Neural cell (in vitro differentiated cells): Measurements from ENCODE around the gene WDR4. TPM values are rescaled to one million over a fixed set of nuclear protein-coding genes. Genes with fewer than 3 reads are reported as not detected.

ENCODE experiments used
- H2AFZ ChIP-seq: fragments of 200-600, 300-800 bp; sonication (generic), shearing (Covaris generic); 2 replicates; pipeline ENCODE4 v1.6.0; 2014; ENCODE audit warnings: low read depth, mild to moderate bottlenecking, antibody characterized with exemption, low read length, moderate library complexity
- H3F3A ChIP-seq: fragments of 200-600 bp; shearing (Covaris generic); 2 replicates; pipeline ENCODE4 v1.6.1; 2016; ENCODE audit warnings: mild to moderate bottlenecking, moderate library complexity, mixed read lengths, antibody characterized with exemption, low read length; ENCODE audit not compliant: insufficient read depth, poor library complexity, severe bottlenecking
- H3K27ac ChIP-seq: fragments of 200-600, 300-800 bp; sonication (generic), shearing (Covaris generic); 2 replicates; pipeline ENCODE4 v1.5.1; 2014; ENCODE audit warnings: mild to moderate bottlenecking, low read length, moderate library complexity
- H3K27me3 ChIP-seq: fragments of 300-800, 200-600 bp; sonication (generic), shearing (Covaris generic); 2 replicates; pipeline ENCODE4 v1.6.0; 2014; ENCODE audit warnings: mild to moderate bottlenecking, low read depth, low read length, moderate library complexity; ENCODE audit not compliant: insufficient read depth
- H3K36me3 ChIP-seq: fragments of 300-800, 200-600 bp; sonication (generic), shearing (Covaris generic); 2 replicates; pipeline ENCODE4 v1.5.1; 2014; ENCODE audit warnings: mild to moderate bottlenecking, antibody characterized with exemption, low read length, moderate library complexity; ENCODE audit not compliant: insufficient read depth
- H3K4me2 ChIP-seq: fragments of 300-800, 200-600 bp; sonication (generic), shearing (Covaris generic); 2 replicates; pipeline ENCODE4 v1.6.0; 2014; ENCODE audit warnings: mild to moderate bottlenecking, low read length
- H3K4me3 ChIP-seq: fragments of 300-800, 200-600 bp; sonication (generic), shearing (Covaris generic); 2 replicates; pipeline ENCODE4 v1.5.1; 2014; ENCODE audit warnings: mild to moderate bottlenecking, low read length, moderate library complexity
- H3K79me2 ChIP-seq: fragments of 200-600 bp; shearing (Covaris generic); replicated peaks from 2 replicates; pipeline ENCODE4 v1.6.0; 2014; ENCODE audit warnings: mild to moderate bottlenecking, low read length, moderate library complexity; ENCODE audit not compliant: insufficient read depth
- H3K9ac ChIP-seq: fragments of 300-800, 200-600 bp; sonication (generic), shearing (Covaris generic); 2 replicates; pipeline ENCODE4 v1.6.1; 2016; ENCODE audit warnings: mild to moderate bottlenecking, low read length, mixed read lengths
- H3K9me2 ChIP-seq: fragments of 200-600 bp; shearing (Covaris generic); 2 replicates; pipeline ENCODE4 v1.6.1; 2016; ENCODE audit warnings: mild to moderate bottlenecking, low read length, mixed read lengths; ENCODE audit not compliant: insufficient read depth
- H3K9me3 ChIP-seq: fragments of 200-600, 300-800 bp; sonication (generic), shearing (Covaris generic); 2 replicates; pipeline ENCODE4 v1.6.1; 2016; ENCODE audit warnings: mild to moderate bottlenecking, mixed run types, low read length, moderate library complexity, mixed read lengths
- H4K20me1 ChIP-seq: fragments of 200-600 bp; shearing (Covaris generic); 2 replicates; pipeline ENCODE4 v1.6.1; 2016; ENCODE audit warnings: mild to moderate bottlenecking, mixed run types; ENCODE audit not compliant: insufficient read depth
- EP300 ChIP-seq: fragments of 450-650 bp; conservative IDR thresholded peaks from 2 replicates; pipeline ENCODE4 v1.6.1; 2014; ENCODE audit warnings: antibody characterized with exemption, mild to moderate bottlenecking, moderate library complexity; ENCODE audit not compliant: poor library complexity, severe bottlenecking
- EZH2 ChIP-seq: fragments of 200-600, 300-800 bp; shearing (Covaris generic), sonication (generic); IDR thresholded peaks from 2 replicates; pipeline ENCODE4 v1.6.1; 2014; ENCODE audit warnings: antibody characterized with exemption, low read length, borderline replicate concordance, mild to moderate bottlenecking; ENCODE audit not compliant: insufficient read depth, poor library complexity, severe bottlenecking
- MXI1 ChIP-seq: fragments of 450-650 bp; conservative IDR thresholded peaks from 2 replicates; pipeline ENCODE4 v1.6.1; 2014; ENCODE audit warnings: antibody characterized with exemption, mild to moderate bottlenecking; ENCODE audit not compliant: poor library complexity, severe bottlenecking
- POLR2AphosphoS5 ChIP-seq: IDR thresholded peaks from 2 replicates; pipeline ENCODE4 v1.6.1; 2012
- RAD21 ChIP-seq: fragments of 450-650 bp; conservative IDR thresholded peaks from 2 replicates; pipeline ENCODE4 v1.6.1; 2014; ENCODE audit warnings: antibody characterized with exemption, mild to moderate bottlenecking, moderate library complexity
- REST ChIP-seq: IDR thresholded peaks from 2 replicates; pipeline ENCODE4 v1.6.1; 2012; ENCODE audit warnings: borderline replicate concordance
- SMC3 ChIP-seq: fragments of 450-650 bp; conservative IDR thresholded peaks from 2 replicates; pipeline ENCODE4 v1.6.1; 2014; ENCODE audit warnings: antibody characterized with exemption, mild to moderate bottlenecking, moderate library complexity; ENCODE audit not compliant: poor library complexity
- TAF1 ChIP-seq: IDR thresholded peaks from 2 replicates; pipeline ENCODE4 v1.6.1; 2012; ENCODE audit warnings: low read depth
- polyA plus RNA-seq: library from polyadenylated mRNA; depleted of rRNA; stranded (reverse); fragments of >200 nt; gene quantifications from 2 replicates; pipeline ENCODE4 v1.2.3, GENCODE V29; 2014
- TF ChIP-seq, protein P1 (sequence below): fragments of 450-650 bp; IDR thresholded peaks from 2 replicates; pipeline ENCODE4 v1.5.1; 2014; ENCODE audit warnings: antibody characterized with exemption, mild to moderate bottlenecking, moderate library complexity; ENCODE audit not compliant: poor library complexity, severe bottlenecking

The WDR4 gene
- polyA plus RNA-seq, 1 donor from 2014 or later: 9.2 TPM

- H3K9me3 ChIP-seq: no peaks in the 10 kb centered on the region
- no peaks in the 10 kb centered on the region for H4K20me1 ChIP-seq
- H3K9me2 ChIP-seq: no peaks in the 10 kb centered on the region
- H2AFZ ChIP-seq: no peak overlapping the region
- no peaks in the 10 kb centered on the region for H3F3A ChIP-seq
- no peak overlapping the region for H3K4me2 ChIP-seq
- no peaks in the 10 kb centered on the region for H3K27me3 ChIP-seq
- TF ChIP-seq, protein P1, sequence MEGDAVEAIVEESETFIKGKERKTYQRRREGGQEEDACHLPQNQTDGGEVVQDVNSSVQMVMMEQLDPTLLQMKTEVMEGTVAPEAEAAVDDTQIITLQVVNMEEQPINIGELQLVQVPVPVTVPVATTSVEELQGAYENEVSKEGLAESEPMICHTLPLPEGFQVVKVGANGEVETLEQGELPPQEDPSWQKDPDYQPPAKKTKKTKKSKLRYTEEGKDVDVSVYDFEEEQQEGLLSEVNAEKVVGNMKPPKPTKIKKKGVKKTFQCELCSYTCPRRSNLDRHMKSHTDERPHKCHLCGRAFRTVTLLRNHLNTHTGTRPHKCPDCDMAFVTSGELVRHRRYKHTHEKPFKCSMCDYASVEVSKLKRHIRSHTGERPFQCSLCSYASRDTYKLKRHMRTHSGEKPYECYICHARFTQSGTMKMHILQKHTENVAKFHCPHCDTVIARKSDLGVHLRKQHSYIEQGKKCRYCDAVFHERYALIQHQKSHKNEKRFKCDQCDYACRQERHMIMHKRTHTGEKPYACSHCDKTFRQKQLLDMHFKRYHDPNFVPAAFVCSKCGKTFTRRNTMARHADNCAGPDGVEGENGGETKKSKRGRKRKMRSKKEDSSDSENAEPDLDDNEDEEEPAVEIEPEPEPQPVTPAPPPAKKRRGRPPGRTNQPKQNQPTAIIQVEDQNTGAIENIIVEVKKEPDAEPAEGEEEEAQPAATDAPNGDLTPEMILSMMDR: no peak
- TF ChIP-seq POLR2AphosphoS5: no peak
- TF ChIP-seq REST: no peak
- TF ChIP-seq SMC3: no peak
- TF ChIP-seq TAF1: no peak
- no peak for TF ChIP-seq RAD21
- TF ChIP-seq EZH2: no peak
- TF ChIP-seq MXI1: no peak
- no peak for TF ChIP-seq EP300
- H3K79me2 ChIP-seq: no peaks in the 10 kb centered on the region
- H3K27ac ChIP-seq: no peak overlapping the region
- H3K9ac ChIP-seq: no peak overlapping the region
- no peaks in the 10 kb centered on the region for H3K36me3 ChIP-seq
- H3K4me3 ChIP-seq: no peak overlapping the region
Measured at GRCh38 chr21:42846221-42846620, 33.1 kb downstream of the WDR4 start.

DNA sequence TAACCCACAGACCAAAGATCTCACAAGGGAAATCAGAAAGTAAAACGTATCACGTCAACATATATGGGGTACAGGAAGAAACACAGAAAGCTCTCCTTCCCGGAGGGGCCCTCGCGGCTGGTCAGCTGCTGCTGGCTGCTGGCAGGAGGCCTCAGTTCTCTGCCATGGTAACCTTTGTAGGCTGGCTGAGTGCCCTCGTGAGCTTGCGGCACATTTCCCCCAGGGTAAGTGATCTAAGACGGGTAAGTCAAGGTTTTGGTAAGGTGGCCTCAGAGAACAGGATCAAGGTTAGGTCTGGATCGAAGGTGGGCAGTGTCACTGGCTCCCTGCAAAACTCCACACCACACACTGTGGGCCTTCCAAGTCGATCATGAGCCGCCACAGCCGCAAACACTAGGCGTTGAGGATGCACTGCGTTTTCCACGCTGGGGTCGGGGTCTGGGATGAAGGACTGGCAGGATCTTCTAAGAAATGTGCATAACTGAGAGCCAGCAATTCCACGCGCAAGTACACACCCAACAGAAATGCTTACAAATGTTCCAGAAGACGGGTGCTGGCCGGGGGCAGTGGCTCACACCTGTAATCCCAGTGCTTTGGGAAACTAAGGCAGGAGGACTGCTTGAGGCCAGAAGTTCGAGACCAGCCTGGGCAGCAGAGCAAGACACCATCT lies 33.9 kb downstream of the WDR4 start:
- no peaks in the 10 kb centered on the region for H3K79me2 ChIP-seq
- H4K20me1 ChIP-seq: no peaks in the 10 kb centered on the region
- no peak overlapping the region for H3K4me3 ChIP-seq
- H3K9me3 ChIP-seq: no peaks in the 10 kb centered on the region
- TF ChIP-seq TAF1 (no peak), MXI1 (no peak), SMC3 (no peak), EZH2 (no peak), EP300 (no peak), RAD21 (no peak), REST (no peak), POLR2AphosphoS5 (no peak)
- TF ChIP-seq, protein P1: no peak
- no peak overlapping the region for H3K9ac ChIP-seq
- no peak overlapping the region for H3K27ac ChIP-seq
- no peaks in the 10 kb centered on the region for H3K9me2 ChIP-seq
- H3F3A ChIP-seq: no peaks in the 10 kb centered on the region
- H3K4me2 ChIP-seq: no peak overlapping the region
- H2AFZ ChIP-seq: no peak overlapping the region
- no peaks in the 10 kb centered on the region for H3K27me3 ChIP-seq
- no peaks in the 10 kb centered on the region for H3K36me3 ChIP-seq
